Fibroblast of lung (primary cell): ENCODE data around the gene C10orf143. TPM values are rescaled to one million over a fixed set of nuclear protein-coding genes. Genes with fewer than 3 reads are reported as not detected.
A peak's percentile ranks its signal among the peaks of the same experiment; 100 is the strongest.

Source experiments
- DNase-seq, 2 donors: peaks; one replicate each; pipeline versions ENCODE4 v3.0.0 to v3.0.0-alpha.2; 2010; ENCODE audit warnings: low read depth in 2 of 2
- H2AFZ ChIP-seq: 2 replicates; pipeline ENCODE4 v1.5.1; 2012; ENCODE audit warnings: low read length, control low read depth, inconsistent platforms
- H3K27ac ChIP-seq: 2 replicates; pipeline ENCODE4 v1.5.1; 2011; ENCODE audit warnings: low read length, control low read depth; ENCODE audit not compliant: insufficient read depth
- H3K27me3 ChIP-seq: 2 replicates; pipeline ENCODE4 v1.5.1; 2011; ENCODE audit warnings: mild to moderate bottlenecking, low read length; ENCODE audit not compliant: control insufficient read depth, insufficient read depth
- H3K36me3 ChIP-seq: 2 replicates; pipeline ENCODE4 v1.5.1; 2011; ENCODE audit warnings: low read length; ENCODE audit not compliant: control insufficient read depth, insufficient read depth
- H3K4me1 ChIP-seq: 2 replicates; pipeline ENCODE4 v1.5.1; 2011; ENCODE audit warnings: low read length; ENCODE audit not compliant: control insufficient read depth, insufficient read depth; ENCODE audit errors: extremely low read depth
- H3K4me2 ChIP-seq: 2 replicates; pipeline ENCODE4 v1.5.1; 2011; ENCODE audit warnings: low read length, control low read depth; ENCODE audit not compliant: insufficient read depth; ENCODE audit errors: extremely low read depth
- H3K4me3 ChIP-seq, 4 experiments: fragments of 200-600 bp in 1 of 4; sonication (generic) in 1 of 4; replicated peaks in 1 of 4; 2 replicates each; pipeline ENCODE4 v1.5.1; 2011 to 2016; ENCODE audit warnings: low read length in 4 of 4, low read depth in 3 of 4, mild to moderate bottlenecking in 3 of 4, control low read depth in 2 of 4, inconsistent platforms in 1 of 4, mixed read lengths in 1 of 4; ENCODE audit not compliant: insufficient read depth in 1 of 4; ENCODE audit errors: control extremely low read depth in 1 of 4
- H3K79me2 ChIP-seq: 2 replicates; pipeline ENCODE4 v1.5.1; 2012; ENCODE audit warnings: mild to moderate bottlenecking, low read length, inconsistent platforms; ENCODE audit not compliant: control insufficient read depth, insufficient read depth
- H3K9ac ChIP-seq: 2 replicates; pipeline ENCODE4 v1.5.1; 2011; ENCODE audit warnings: mild to moderate bottlenecking, low read length, control low read depth; ENCODE audit not compliant: insufficient read depth
- H3K9me3 ChIP-seq: 2 replicates; pipeline ENCODE4 v1.5.1; 2012; ENCODE audit warnings: low read depth, low read length; ENCODE audit not compliant: control insufficient read depth, insufficient read depth
- H4K20me1 ChIP-seq: 2 replicates; pipeline ENCODE4 v1.5.1; 2011; ENCODE audit warnings: low read length; ENCODE audit not compliant: control insufficient read depth, insufficient read depth; ENCODE audit errors: extremely low read depth
- CTCF ChIP-seq, 2 donors: IDR thresholded peaks in 1 of 2; conservative IDR thresholded peaks in 1 of 2; 1 replicate in 1 of 2; 2 replicates in 1 of 2; pipeline ENCODE4 v1.5.1; 2011 to 2012; ENCODE audit warnings: low read length in 2 of 2, control low read depth in 1 of 2, inconsistent platforms in 1 of 2, low read depth in 1 of 2, mild to moderate bottlenecking in 1 of 2
- EZH2 ChIP-seq: IDR thresholded peaks from 2 replicates; pipeline ENCODE4 v1.5.1; 2012; ENCODE audit warnings: low read length, control low read depth, mild to moderate bottlenecking; ENCODE audit errors: missing control alignments
- polyA plus RNA-seq, 2 donors: library from polyadenylated mRNA; depleted of rRNA in 1 of 2; stranded (reverse) in 1 of 2; unstranded in 1 of 2; fragments of >200 nt; gene quantifications; 2 replicates each; pipeline ENCODE4 v1.2.1, GENCODE V29; 2011 to 2012; ENCODE audit warnings: missing spikeins in 1 of 2
- total RNA-seq: library from RNA; depleted of rRNA; stranded (reverse); fragments of >200 nt; gene quantifications from 2 replicates; pipeline ENCODE4 v1.2.1, GENCODE V29; 2014

The C10orf143 gene
- total and polyA plus RNA-seq, 2 donors (not counting 1 experiment from before 2014, with no cell fraction given), result 1.5 to 2.0 TPM

GRCh38 chr10:130023454-130024230 is 87.0 kb downstream of the C10orf143 start:
- no peak overlapping the region for H2AFZ ChIP-seq
- H3K9ac ChIP-seq, result no peak overlapping the region
- peaks cover 9% of the 10 kb centered on the region for H3K4me1 ChIP-seq
- H3K9me3 ChIP-seq, result no peaks in the 10 kb centered on the region
- H3K4me2 ChIP-seq, result no peak overlapping the region
- H3K4me3 ChIP-seq, result no peak overlapping the region
- TF ChIP-seq EZH2, result no peak
- no peak for TF ChIP-seq CTCF (conservative IDR thresholded peaks at IDR 0.05 in 1 of 2, IDR thresholded peaks at IDR 0.05 in 1 of 2; ENCODE audit: low read depth in 1 of 2, low read length in 2 of 2)
- no peak for DNase-seq
- H3K27ac ChIP-seq, result peak overlapping the region; percentile 80
- no peaks in the 10 kb centered on the region for H4K20me1 ChIP-seq
- H3K27me3 ChIP-seq, result no peaks in the 10 kb centered on the region
- H3K79me2 ChIP-seq, result no peaks in the 10 kb centered on the region
- H3K36me3 ChIP-seq, result no peaks in the 10 kb centered on the region

GRCh38 chr10:130022511-130023299 is 87.9 kb downstream of the C10orf143 start:
- Histone ChIP-seq H3K4me2 (no peak overlapping the region), H4K20me1 (no peaks in the 10 kb centered on the region), H3K9ac (no peak overlapping the region), H3K27me3 (no peaks in the 10 kb centered on the region), H2AFZ (no peak overlapping the region), H3K4me3 (no peak overlapping the region), H3K27ac (peak overlapping the region; percentile 80), H3K9me3 (no peaks in the 10 kb centered on the region), H3K4me1 (peaks cover 9% of the 10 kb centered on the region), H3K79me2 (no peaks in the 10 kb centered on the region), H3K36me3 (no peaks in the 10 kb centered on the region)
- peak; percentile 21 to 90 for DNase-seq
- TF ChIP-seq CTCF (conservative IDR thresholded peaks at IDR 0.05 in 1 of 2, IDR thresholded peaks at IDR 0.05 in 1 of 2; ENCODE audit: low read depth in 1 of 2, low read length in 2 of 2) (no peak), EZH2 (no peak)

- no peak overlapping the region for H2AFZ ChIP-seq
- DNase-seq, result no peak
- no peaks in the 10 kb centered on the region for H3K9me3 ChIP-seq
- no peak overlapping the region for H3K4me3 ChIP-seq
- TF ChIP-seq CTCF (conservative IDR thresholded peaks at IDR 0.05 in 1 of 2, IDR thresholded peaks at IDR 0.05 in 1 of 2; ENCODE audit: low read depth in 1 of 2, low read length in 2 of 2), result no peak
- TF ChIP-seq EZH2, result no peak
- no peaks in the 10 kb centered on the region for H3K79me2 ChIP-seq
- no peaks in the 10 kb centered on the region for H4K20me1 ChIP-seq
- H3K4me2 ChIP-seq, result no peak overlapping the region
- H3K9ac ChIP-seq, result no peak overlapping the region
- H3K4me1 ChIP-seq, result peaks cover 9% of the 10 kb centered on the region
- no peaks in the 10 kb centered on the region for H3K36me3 ChIP-seq
- no peaks in the 10 kb centered on the region for H3K27me3 ChIP-seq
- H3K27ac ChIP-seq, result peak overlapping the region; percentile 74
These were observed 88.5 kb downstream of the C10orf143 start for GRCh38 chr10:130022086-130022485.
